Esophagus squamous epithelium (tissue), 5 donors: ENCODE data around the gene VPS35L. TPM values are rescaled to one million over a fixed set of nuclear protein-coding genes. Genes with fewer than 3 reads are reported as not detected.
A peak's percentile ranks its signal among the peaks of the same experiment; 100 is the strongest.

Source experiments
- DNase-seq: peaks from one replicate; lab custom pipeline; 2025; lab: John Stamatoyannopoulos, UW
- H3K27ac ChIP-seq, 4 donors: fragments of 200-600 bp; sonication (generic); one replicate each; pipeline ENCODE4 v1.5.1; 2016 to 2019; ENCODE audit warnings: mild to moderate bottlenecking in 1 of 4
- H3K27me3 ChIP-seq, 4 donors: fragments of 200-600 bp; sonication (generic); 1 replicate in 3 of 4; 2 replicates in 1 of 4; pipeline versions ENCODE4 v1.5.1 to v1.6.0; 2017 to 2021; ENCODE audit warnings: antibody characterized with exemption in 1 of 4
- H3K36me3 ChIP-seq, 3 donors: fragments of 200-600 bp; sonication (generic); one replicate each; pipeline ENCODE4 v1.5.1; 2016 to 2019
- H3K4me1 ChIP-seq, 3 donors: fragments of 200-600 bp; sonication (generic); one replicate each; pipeline ENCODE4 v1.5.1; 2017 to 2019
- H3K4me3 ChIP-seq, 4 donors: fragments of 200-600 bp; sonication (generic); 1 replicate in 3 of 4; 2 replicates in 1 of 4; pipeline ENCODE4 v1.5.1; 2016 to 2019; ENCODE audit warnings: mild to moderate bottlenecking in 2 of 4, moderate library complexity in 1 of 4
- H3K9me3 ChIP-seq, 3 donors: fragments of 200-600 bp; sonication (generic); one replicate each; pipeline ENCODE4 v1.5.1; 2016 to 2019
- CTCF ChIP-seq, 6 experiments: fragments of 450-650 bp in 4 of 6; fragments of 200-600 bp in 2 of 6; sonication (generic) in 2 of 6; IDR thresholded peaks; one replicate each; pipeline ENCODE4 v1.5.1; 2016 to 2019; ENCODE audit warnings: antibody characterized with exemption in 6 of 6, mild to moderate bottlenecking in 4 of 6, moderate library complexity in 4 of 6
- POLR2A ChIP-seq, 4 donors: fragments of 450-650 bp; IDR thresholded peaks; one replicate each; pipeline ENCODE4 v1.6.1; 2017; ENCODE audit warnings: antibody characterized with exemption in 4 of 4, mild to moderate bottlenecking in 4 of 4, moderate library complexity in 3 of 4
- WGBS, 2 donors: methylation state at CpG; one replicate each; pipeline ENCODE4 v1.1.5; 2018; 5-methylcytosine and 5-hydroxymethylcytosine counted together
- intact Hi-C: fragments of 100-400 bp; cut with DNase I; formaldehyde crosslinking; loops from one replicate; pipeline ENCODE4 v1.15.0; 2022
- total RNA-seq, 4 donors: library from RNA; depleted of rRNA; stranded (reverse); fragments of >200 nt; gene quantifications; one replicate each; pipeline ENCODE4 v1.1.0, GENCODE V29; 2016
- donor health status: DM: yes; HTN: yes; CAD: no.

VPS35L gene
- total RNA-seq, 4 donors from 2014 or later: 20.8 to 32.9 (median 23.9) TPM

GRCh38 chr16:19520861-19521331, 34.6 kb upstream of the VPS35L start:
- H3K4me3 ChIP-seq: peak overlapping the region; percentile 59 to 91 (median 79)
- intact Hi-C loops: no loop called here
- H3K27ac ChIP-seq: peak overlapping the region; percentile 87 to 94 (median 92)
- no peaks in the 10 kb centered on the region for H3K9me3 ChIP-seq
- H3K36me3 ChIP-seq: peaks cover 0 to 16% (median 0%) of the 10 kb centered on the region in 3 donors
- DNase-seq: no peak
- TF ChIP-seq CTCF (IDR thresholded peaks at IDR 0.05) (no peak), POLR2A (IDR thresholded peaks at IDR 0.05) (no peak)
- H3K4me1 ChIP-seq: peaks cover 11 to 84% (median 22%) of the 10 kb centered on the region in 3 donors
- WGBS, 2 donors: 4 to 5% methylated on average over 8 of the region's 8 CpGs
- no peaks in the 10 kb centered on the region for H3K27me3 ChIP-seq

- Histone ChIP-seq H3K4me3 (peak within 1 kb of the TSS; percentile 59 to 91 (median 79)), H3K9me3 (no peaks in the 10 kb centered on the region), H3K27me3 (no peaks in the 10 kb centered on the region), H3K4me1 (peaks cover 11 to 80% (median 22%) of the 10 kb centered on the region in 3 donors), H3K36me3 (peaks cover 0 to 7% (median 0%) of the 10 kb centered on the region in 3 donors), H3K27ac (peak within 1 kb of the TSS; percentile 87 to 94 (median 92))
- 0 to 1% methylated on average over 8 to 41 of the region's 62 CpGs for WGBS, 2 donors
- peak; percentile 36 for DNase-seq
- peak in 3 of 4 donors; percentile 62 to 92 (median 80) for TF ChIP-seq POLR2A (IDR thresholded peaks at IDR 0.05)
- TF ChIP-seq CTCF (IDR thresholded peaks at IDR 0.05): peak in 1 of 6 experiments; percentile 24
- intact Hi-C loops: no loop called here
Observed at GRCh38 chr16:19521471-19522396, 33.8 kb upstream of the VPS35L start, which contains the start of gene GDE1. Gene GDE1 (minus strand): TSS chr16:19522098. CDS start chr16:19521964, 134 bp downstream.

GRCh38 chr16:19522397-19522732, 33.1 kb upstream of the VPS35L start:
- H3K27ac ChIP-seq: peak overlapping the region; percentile 87 to 94 (median 92)
- no peak for DNase-seq
- H3K27me3 ChIP-seq: no peaks in the 10 kb centered on the region
- peaks cover 0 to 1% (median 0%) of the 10 kb centered on the region in 3 donors for H3K36me3 ChIP-seq
- TF ChIP-seq CTCF (IDR thresholded peaks at IDR 0.05) (no peak), POLR2A (IDR thresholded peaks at IDR 0.05) (no peak)
- intact Hi-C loops: no loop called here
- peaks cover 11 to 73% (median 22%) of the 10 kb centered on the region in 3 donors for H3K4me1 ChIP-seq
- WGBS, 2 donors: 26 to 44% methylated on average over 5 of the region's 5 CpGs
- H3K9me3 ChIP-seq: no peaks in the 10 kb centered on the region
- H3K4me3 ChIP-seq: peak overlapping the region in 3 of 4 donors; percentile 67 to 91 (median 91)

- H3K27ac ChIP-seq: peak overlapping the region in 3 of 4 donors; percentile 91 to 94 (median 94)
- intact Hi-C loops: no loop called here
Observed at GRCh38 chr16:19522760-19523159, 32.7 kb upstream of the VPS35L start.

More at GRCh38 chr16:19522760-19523159, 32.7 kb upstream of the VPS35L start:
- no peak overlapping the region for H3K4me3 ChIP-seq
- peaks cover 0 to under 1% (median 0%) of the 10 kb centered on the region in 3 donors for H3K36me3 ChIP-seq
- peaks cover 11 to 69% (median 22%) of the 10 kb centered on the region in 3 donors for H3K4me1 ChIP-seq
- no peaks in the 10 kb centered on the region for H3K27me3 ChIP-seq
- WGBS, 2 donors: 88 to 89% methylated on average over 2 of the region's 2 CpGs
- no peaks in the 10 kb centered on the region for H3K9me3 ChIP-seq
- no peak for DNase-seq
- TF ChIP-seq POLR2A (IDR thresholded peaks at IDR 0.05): no peak
- TF ChIP-seq CTCF (IDR thresholded peaks at IDR 0.05): no peak
